Astrocyte of the cerebellum (primary cell): ENCODE results near the gene BAAT.
"Not testable (repeated sequence)": the region's sequence is repeated elsewhere in the genome, so short reads cannot be mapped to it uniquely, and the experiment has no call there.

Experiments
- DNase-seq: peaks from one replicate; pipeline ENCODE4 v3.0.0-alpha.2; 2011; ENCODE audit warnings: low read depth
- H3K4me3 ChIP-seq: 2 replicates; pipeline ENCODE4 v1.5.1; 2011; ENCODE audit warnings: mild to moderate bottlenecking, low read depth, low read length, moderate library complexity
- in situ Hi-C: cut with HindIII; loops from 2 replicates; pipeline ENCODE4 v1.10.0; 2017; ENCODE audit warnings: low sequenced_read_pairs
- TF ChIP-seq, protein P1 (sequence below): IDR thresholded peaks from 2 replicates; pipeline ENCODE4 v1.5.1; 2012; ENCODE audit warnings: low read length, low read depth, moderate library complexity, mild to moderate bottlenecking; ENCODE audit errors: missing control alignments

BAAT gene

DNA sequence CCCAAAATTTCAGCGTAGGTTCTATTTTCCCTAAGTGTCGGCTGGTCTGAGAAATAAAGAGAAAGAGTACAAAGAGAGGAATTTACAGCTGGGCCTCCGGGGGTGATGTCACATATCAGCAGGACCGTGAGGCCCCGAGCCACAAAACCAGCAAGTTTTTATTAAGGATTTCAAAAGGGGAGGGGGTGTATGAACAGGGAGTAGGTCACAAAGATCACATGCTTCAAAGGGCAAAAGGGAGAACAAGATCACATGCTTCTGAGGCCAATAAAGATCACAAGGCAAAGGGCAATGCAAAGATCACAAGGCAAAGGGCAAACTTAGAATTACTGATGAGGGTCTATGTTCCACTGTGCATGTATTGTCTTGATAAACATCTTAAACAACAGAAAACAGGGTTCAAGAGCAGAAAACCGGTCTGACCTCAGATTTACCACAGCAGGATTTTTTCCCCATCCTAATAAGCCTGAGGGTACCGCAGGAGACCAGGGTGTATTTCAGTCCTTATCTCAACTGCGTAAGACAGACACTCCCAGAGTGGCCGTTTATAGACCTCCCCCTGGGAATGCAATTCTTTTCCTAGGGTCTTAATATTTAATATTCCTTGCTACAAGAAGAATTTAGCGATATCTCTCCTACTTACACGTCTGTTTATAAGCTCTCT lies at the start of gene BAAT:
TSS of gene BAAT (minus strand) at position 134 of the 664 bp plus-strand sequence. CDS start 13,602 bp downstream, outside the sequence.
- in situ Hi-C loops, H3K4me3 ChIP-seq, DNase-seq: not testable (repeated sequence)

DNA sequence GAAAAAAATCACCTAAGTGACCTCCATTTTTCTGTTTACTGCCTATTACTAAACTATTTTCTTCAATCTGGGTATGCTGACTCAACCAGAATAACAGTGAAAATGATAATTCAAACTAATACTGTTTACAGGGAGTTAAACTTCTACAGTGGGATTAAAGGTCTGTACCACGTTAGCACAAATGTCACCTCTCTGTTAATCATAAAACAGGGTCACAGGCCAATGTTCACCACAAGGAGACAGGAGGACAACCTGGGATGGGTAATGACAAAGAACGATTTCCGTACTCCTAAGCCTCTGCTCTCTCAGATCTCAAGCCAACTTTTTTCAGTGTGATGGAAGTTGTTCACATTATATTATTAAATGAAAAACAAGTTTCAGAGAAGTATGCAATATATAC lies 48.4 kb upstream of the BAAT start:
- no peak for DNase-seq
- in situ Hi-C loops: no loop called here
- H3K4me3 ChIP-seq: no peak overlapping the region
- TF ChIP-seq, protein P1, sequence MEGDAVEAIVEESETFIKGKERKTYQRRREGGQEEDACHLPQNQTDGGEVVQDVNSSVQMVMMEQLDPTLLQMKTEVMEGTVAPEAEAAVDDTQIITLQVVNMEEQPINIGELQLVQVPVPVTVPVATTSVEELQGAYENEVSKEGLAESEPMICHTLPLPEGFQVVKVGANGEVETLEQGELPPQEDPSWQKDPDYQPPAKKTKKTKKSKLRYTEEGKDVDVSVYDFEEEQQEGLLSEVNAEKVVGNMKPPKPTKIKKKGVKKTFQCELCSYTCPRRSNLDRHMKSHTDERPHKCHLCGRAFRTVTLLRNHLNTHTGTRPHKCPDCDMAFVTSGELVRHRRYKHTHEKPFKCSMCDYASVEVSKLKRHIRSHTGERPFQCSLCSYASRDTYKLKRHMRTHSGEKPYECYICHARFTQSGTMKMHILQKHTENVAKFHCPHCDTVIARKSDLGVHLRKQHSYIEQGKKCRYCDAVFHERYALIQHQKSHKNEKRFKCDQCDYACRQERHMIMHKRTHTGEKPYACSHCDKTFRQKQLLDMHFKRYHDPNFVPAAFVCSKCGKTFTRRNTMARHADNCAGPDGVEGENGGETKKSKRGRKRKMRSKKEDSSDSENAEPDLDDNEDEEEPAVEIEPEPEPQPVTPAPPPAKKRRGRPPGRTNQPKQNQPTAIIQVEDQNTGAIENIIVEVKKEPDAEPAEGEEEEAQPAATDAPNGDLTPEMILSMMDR: no peak

DNA sequence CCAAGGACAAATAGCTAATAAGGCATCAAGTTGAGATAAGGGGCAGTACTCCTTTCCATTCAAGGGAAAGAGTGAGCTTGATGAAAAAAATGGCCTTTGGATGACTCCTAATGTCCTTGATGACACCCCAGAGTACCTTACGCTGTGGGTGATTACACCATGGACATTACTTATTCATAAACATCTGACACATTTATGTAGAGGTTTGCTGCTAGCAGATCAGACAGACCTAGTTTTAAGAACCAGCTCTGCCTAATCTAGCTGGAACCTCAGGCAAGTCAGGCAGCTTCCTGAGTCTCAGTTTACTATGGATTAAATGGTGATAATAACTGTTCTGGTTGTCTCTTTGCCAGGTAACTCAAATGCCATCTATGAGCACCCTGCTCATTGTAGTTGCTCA lies 47.9 kb upstream of the BAAT start:
- in situ Hi-C loops: no loop called here
- DNase-seq: no peak
- TF ChIP-seq, protein P1: no peak

DNA sequence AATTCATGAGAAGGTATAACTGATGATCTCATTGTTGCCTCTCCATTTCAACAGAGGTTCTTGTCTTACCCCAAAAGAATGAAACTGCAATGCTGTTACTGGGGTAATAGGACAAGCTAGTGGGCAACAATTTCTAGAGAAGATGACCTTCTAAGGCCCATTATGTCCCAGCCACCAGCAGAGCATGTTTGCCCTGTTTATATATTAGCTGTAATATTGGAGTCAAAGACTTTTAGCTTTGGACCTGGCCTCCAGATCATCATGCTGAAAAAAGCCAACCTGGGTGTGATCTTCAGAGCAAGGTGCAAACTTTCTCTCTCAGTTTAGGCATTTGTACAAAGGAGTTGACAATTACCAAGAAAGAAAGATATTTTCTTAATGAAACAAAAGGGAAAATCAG lies 47.4 kb upstream of the BAAT start:
- TF ChIP-seq, protein P1: no peak
- no peak for DNase-seq
- in situ Hi-C loops: no loop called here
- H3K4me3 ChIP-seq: no peak overlapping the region

More for the DNA sequence above, 47.9 kb upstream of the BAAT start:
- no peak overlapping the region for H3K4me3 ChIP-seq

DNA sequence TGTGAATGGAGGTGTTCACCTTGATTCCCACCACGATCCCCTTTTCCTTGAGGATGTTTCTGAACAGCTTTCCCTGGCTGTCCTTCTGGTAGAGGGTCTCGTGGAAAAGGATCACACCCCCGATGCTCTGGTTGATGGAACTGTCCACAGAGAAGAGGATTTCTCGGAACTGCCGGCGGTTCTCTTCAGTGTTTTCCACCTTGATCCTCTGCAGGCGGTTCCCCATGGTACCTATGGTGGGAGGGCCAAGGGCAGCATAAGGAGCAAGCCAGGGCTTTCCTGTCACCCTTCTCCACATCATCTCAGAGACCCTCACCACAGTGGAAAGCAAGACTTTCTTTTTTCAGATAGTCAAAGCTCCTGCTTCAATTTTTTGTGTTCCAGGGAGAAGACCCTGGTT lies 44.9 kb upstream of the BAAT start:
- TF ChIP-seq, protein P1: no peak
- DNase-seq: no peak
- in situ Hi-C loops: no loop called here
- no peak overlapping the region for H3K4me3 ChIP-seq

DNA sequence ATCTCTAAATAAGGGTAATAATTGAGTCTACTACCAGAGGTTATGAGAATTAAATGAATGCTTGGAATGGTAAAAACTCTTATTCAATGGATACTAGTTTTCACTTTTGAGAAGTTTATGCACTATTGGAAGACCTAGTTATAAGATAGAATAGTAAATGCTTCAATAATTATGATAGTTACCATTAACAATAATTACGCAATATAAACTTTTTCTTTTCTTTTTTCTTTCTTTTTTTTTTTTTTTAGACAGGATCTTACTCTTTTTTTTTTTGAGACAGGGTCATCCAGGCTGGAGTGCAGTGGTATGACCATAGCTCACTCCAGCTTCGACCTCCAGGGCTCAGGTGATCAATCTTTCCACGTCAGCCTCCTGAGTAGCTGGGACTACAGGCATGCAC lies 44.1 kb upstream of the BAAT start:
- in situ Hi-C loops: no loop called here
- no peak overlapping the region for H3K4me3 ChIP-seq
- DNase-seq: no peak
- TF ChIP-seq, protein P1: no peak

DNA sequence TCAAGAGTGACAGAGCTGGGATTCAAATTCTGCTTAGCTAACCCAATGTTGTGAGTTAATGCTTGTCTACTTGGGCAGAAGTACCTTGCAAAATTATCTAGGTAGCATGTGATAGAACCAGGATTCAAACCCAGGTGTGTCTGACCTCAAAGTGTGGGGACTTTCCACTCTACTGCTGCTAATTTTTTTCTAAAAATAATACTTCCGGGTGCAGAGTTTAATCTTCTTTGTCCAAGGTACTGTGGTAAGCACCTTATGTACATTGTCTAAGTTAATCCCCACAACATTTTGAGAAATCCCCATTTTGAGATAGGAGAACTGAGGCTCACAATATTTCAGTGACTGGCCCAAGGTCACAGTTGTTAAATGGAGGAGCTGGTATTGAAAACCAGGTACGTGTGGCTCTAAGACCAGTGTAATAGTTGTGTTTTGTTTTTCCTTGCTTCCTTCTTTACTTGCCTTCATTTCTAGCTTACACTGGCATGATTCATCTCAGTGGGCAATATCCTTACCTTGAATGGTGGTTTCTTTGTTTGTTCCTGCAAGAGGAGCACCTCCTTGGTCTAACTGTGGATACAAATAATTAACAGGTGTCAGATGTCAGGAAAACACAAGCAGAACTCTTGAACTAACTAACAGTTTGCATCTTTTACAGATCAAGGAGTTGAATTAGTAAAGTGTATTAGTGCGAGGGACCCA lies 43.3 kb upstream of the BAAT start:
- no peak overlapping the region for H3K4me3 ChIP-seq
- DNase-seq: no peak
- in situ Hi-C loops: no loop called here
- TF ChIP-seq, protein P1: no peak
